Endothelial cell of umbilical vein (primary cell): ENCODE results near the gene PDS5B. TPM values are rescaled to one million over a fixed set of nuclear protein-coding genes. Genes with fewer than 3 reads are reported as not detected.

ENCODE experiments used
- BruUV-seq: library from RNA; stranded (reverse); fragments of 400-500 nt; replicated peaks from 2 replicates; lab custom pipeline; 2021; lab: Mats Ljungman, UMichigan
- CTCF ChIA-PET: fragments of 300-600, 350-600 bp; sonication (Branson Sonifier 250); formaldehyde crosslinking; loops from one replicate; lab custom pipeline; 2021; ENCODE audit warnings: antibody characterized with exemption, inconsistent platforms; lab: Charles Lee
- POLR2A ChIA-PET: fragments of 300-600, 350-600 bp; sonication (Branson Sonifier 250); formaldehyde crosslinking; loops from one replicate; lab custom pipeline; 2021; ENCODE audit warnings: antibody characterized with exemption, inconsistent platforms; lab: Charles Lee
- DNase-seq: peaks from one replicate; pipeline ENCODE4 v3.0.0-alpha.2; 2011; ENCODE audit warnings: low read depth, low spot score
- FAIRE-seq: peaks from 2 replicates; lab custom pipeline; 2011; peaks lifted over from hg19 to GRCh38; lab: Jason Lieb, UNC
- H2AFZ ChIP-seq: 2 replicates; pipeline ENCODE4 v1.6.0; 2012; ENCODE audit warnings: low read depth, low read length, control low read depth, inconsistent platforms
- H3K27ac ChIP-seq: 2 replicates; pipeline ENCODE4 v1.5.1; 2011; ENCODE audit warnings: low read depth, mild to moderate bottlenecking, control low read depth, low read length, moderate library complexity; ENCODE audit not compliant: insufficient read depth
- H3K27me3 ChIP-seq, 2 experiments: 2 replicates each; pipeline versions ENCODE4 v1.6.0 to v1.6.1; 2011; ENCODE audit warnings: low read length in 2 of 2, mixed read lengths in 1 of 2; ENCODE audit not compliant: control insufficient read depth in 2 of 2, insufficient read depth in 2 of 2
- H3K36me3 ChIP-seq, 2 experiments: 2 replicates in 1 of 2; 3 replicates in 1 of 2; pipeline ENCODE4 v1.5.1; 2011; ENCODE audit warnings: low read length in 2 of 2, mild to moderate bottlenecking in 1 of 2, moderate library complexity in 1 of 2; ENCODE audit not compliant: control insufficient read depth in 2 of 2, insufficient read depth in 2 of 2; ENCODE audit errors: extremely low read depth in 1 of 2
- H3K4me1 ChIP-seq: 3 replicates; pipeline ENCODE4 v1.5.1; 2011; ENCODE audit warnings: mild to moderate bottlenecking, low read length; ENCODE audit not compliant: control insufficient read depth, insufficient read depth; ENCODE audit errors: extremely low read depth
- H3K4me2 ChIP-seq: 2 replicates; pipeline ENCODE4 v1.6.1; 2011; ENCODE audit warnings: low read length, control low read depth, mixed read lengths; ENCODE audit not compliant: insufficient read depth
- H3K4me3 ChIP-seq, 3 experiments: fragments of 200-600 bp in 1 of 3; sonication (generic), shearing (Covaris generic) in 1 of 3; replicated peaks in 1 of 3; 2 replicates each; pipeline ENCODE4 v1.5.1; 2011 to 2016; ENCODE audit warnings: control low read depth in 3 of 3, low read length in 3 of 3, mild to moderate bottlenecking in 2 of 3, inconsistent platforms in 1 of 3, low read depth in 1 of 3, moderate library complexity in 1 of 3; ENCODE audit not compliant: insufficient read depth in 1 of 3
- H3K79me2 ChIP-seq: 2 replicates; pipeline ENCODE4 v1.6.0; 2012; ENCODE audit warnings: low read length, inconsistent platforms; ENCODE audit not compliant: control insufficient read depth, insufficient read depth
- H3K9ac ChIP-seq: replicated peaks from 2 replicates; pipeline ENCODE3; 2011; ENCODE audit warnings: low read length, control low read depth; ENCODE audit not compliant: insufficient read depth; ENCODE audit errors: extremely low read depth
- H3K9me1 ChIP-seq: replicated peaks from 3 replicates; pipeline ENCODE4 v1.6.0; 2011; ENCODE audit warnings: mild to moderate bottlenecking, low read length; ENCODE audit not compliant: control insufficient read depth, insufficient read depth; ENCODE audit errors: extremely low read depth
- H3K9me3 ChIP-seq: replicated peaks from 2 replicates; pipeline ENCODE4 v1.5.1; 2012; ENCODE audit warnings: low read length, inconsistent platforms; ENCODE audit not compliant: control insufficient read depth, insufficient read depth
- H4K20me1 ChIP-seq: replicated peaks from 2 replicates; pipeline ENCODE3; 2011; ENCODE audit warnings: mild to moderate bottlenecking, low read length; ENCODE audit not compliant: control insufficient read depth, insufficient read depth; ENCODE audit errors: extremely low read depth
- FOS ChIP-seq: IDR thresholded peaks from 2 replicates; pipeline ENCODE4 v1.6.1; 2011; ENCODE audit warnings: mild to moderate bottlenecking, low read length, moderate library complexity, borderline replicate concordance; ENCODE audit not compliant: insufficient read depth
- JUN ChIP-seq: IDR thresholded peaks from 2 replicates; pipeline ENCODE4 v1.6.1; 2011; ENCODE audit warnings: borderline replicate concordance, low read depth; ENCODE audit not compliant: insufficient read length, insufficient read depth
- POLR2A ChIP-seq: IDR thresholded peaks from 2 replicates; pipeline ENCODE4 v1.6.1; 2012; ENCODE audit warnings: low read depth, mild to moderate bottlenecking, control low read depth, low read length
- dilution Hi-C: fragments of 300-500 bp; cut with MboI; formaldehyde crosslinking; loops from one replicate; pipeline ENCODE4 v1.15.0; 2019; ENCODE audit warnings: low sequenced_read_pairs; ENCODE audit not compliant: extremely low pct_ligation_motif_present
- intact Hi-C: fragments of 100-400 bp; cut with micrococcal nuclease; formaldehyde crosslinking; loops from one replicate; pipeline ENCODE4 v1.10.0; 2022
- polyA plus RNA-seq, 4 experiments: library from polyadenylated mRNA; depleted of rRNA in 3 of 4; stranded (reverse) in 3 of 4; unstranded in 1 of 4; fragments of >200 nt; gene quantifications; 2 replicates each; pipeline versions ENCODE4 v1.2.1 to v1.2.3, GENCODE V29; 2011 to 2012; ENCODE audit warnings: missing spikeins in 1 of 4
- total RNA-seq: library from RNA; stranded (reverse); gene quantifications from 2 replicates; pipeline ENCODE4 v1.2.3, GENCODE V29; 2021
- TF ChIP-seq, protein P1 (sequence below), 2 donors: IDR thresholded peaks; 1 replicate in 1 of 2; 2 replicates in 1 of 2; pipeline ENCODE4 v1.5.1; 2011; ENCODE audit warnings: low read length in 2 of 2, mild to moderate bottlenecking in 2 of 2, moderate library complexity in 2 of 2, control low read depth in 1 of 2, inconsistent platforms in 1 of 2, low read depth in 1 of 2; ENCODE audit not compliant: insufficient read depth in 1 of 2; ENCODE audit errors: extremely low read depth in 1 of 2

The PDS5B gene
- total and polyA plus RNA-seq, 2 donors (not counting 3 experiments of a cell fraction or from before 2014, with no cell fraction given) = 3.9 to 40.3 TPM

GRCh38 chr13:32733690-32734089, 147.4 kb downstream of the PDS5B start:
- Histone ChIP-seq H3K9ac (no peak overlapping the region), H3K27me3 (no peaks in the 10 kb centered on the region), H3K9me1 (no peaks in the 10 kb centered on the region), H3K27ac (no peak overlapping the region), H2AFZ (no peak overlapping the region), H3K79me2 (peaks cover 2% of the 10 kb centered on the region), H3K9me3 (no peaks in the 10 kb centered on the region), H3K36me3 (no peaks in the 10 kb centered on the region), H3K4me2 (no peak overlapping the region), H4K20me1 (no peaks in the 10 kb centered on the region), H3K4me3 (no peak overlapping the region), H3K4me1 (peaks cover 27% of the 10 kb centered on the region)
- CTCF ChIA-PET = no interaction called here
- BruUV-seq = no TSS peak
- POLR2A ChIA-PET = no interaction called here
- intact Hi-C loops = no loop called here
- DNase-seq = no peak
- dilution Hi-C loops = no loop called here
- TF ChIP-seq JUN = no peak
- TF ChIP-seq, protein P1, sequence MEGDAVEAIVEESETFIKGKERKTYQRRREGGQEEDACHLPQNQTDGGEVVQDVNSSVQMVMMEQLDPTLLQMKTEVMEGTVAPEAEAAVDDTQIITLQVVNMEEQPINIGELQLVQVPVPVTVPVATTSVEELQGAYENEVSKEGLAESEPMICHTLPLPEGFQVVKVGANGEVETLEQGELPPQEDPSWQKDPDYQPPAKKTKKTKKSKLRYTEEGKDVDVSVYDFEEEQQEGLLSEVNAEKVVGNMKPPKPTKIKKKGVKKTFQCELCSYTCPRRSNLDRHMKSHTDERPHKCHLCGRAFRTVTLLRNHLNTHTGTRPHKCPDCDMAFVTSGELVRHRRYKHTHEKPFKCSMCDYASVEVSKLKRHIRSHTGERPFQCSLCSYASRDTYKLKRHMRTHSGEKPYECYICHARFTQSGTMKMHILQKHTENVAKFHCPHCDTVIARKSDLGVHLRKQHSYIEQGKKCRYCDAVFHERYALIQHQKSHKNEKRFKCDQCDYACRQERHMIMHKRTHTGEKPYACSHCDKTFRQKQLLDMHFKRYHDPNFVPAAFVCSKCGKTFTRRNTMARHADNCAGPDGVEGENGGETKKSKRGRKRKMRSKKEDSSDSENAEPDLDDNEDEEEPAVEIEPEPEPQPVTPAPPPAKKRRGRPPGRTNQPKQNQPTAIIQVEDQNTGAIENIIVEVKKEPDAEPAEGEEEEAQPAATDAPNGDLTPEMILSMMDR (IDR thresholded peaks at IDR 0.05; ENCODE audit: extremely low read depth in 1 of 2, insufficient read depth in 1 of 2, low read depth in 1 of 2, low read length in 2 of 2) = no peak
- no peak for FAIRE-seq

DNA sequence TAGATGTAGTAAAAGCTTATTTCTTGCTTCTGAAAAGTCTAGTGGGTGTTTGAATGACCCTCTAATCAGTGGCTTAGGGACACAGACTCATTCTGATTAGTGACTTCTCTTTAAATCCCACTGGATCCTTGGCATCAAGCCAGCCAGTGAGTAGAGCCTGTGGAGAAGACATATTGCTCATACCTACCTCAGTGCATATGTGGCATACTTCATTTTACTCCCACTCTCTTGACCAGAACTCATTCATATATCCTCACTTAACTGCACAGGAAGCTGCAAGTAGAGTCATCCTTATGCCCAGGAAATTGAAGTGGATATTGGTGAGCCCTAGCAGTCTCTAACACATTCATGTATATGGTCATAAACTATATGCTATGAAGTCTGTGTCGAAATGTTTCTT, 148.3 kb downstream of the PDS5B start:
- TF ChIP-seq FOS = peak; percentile 20
- TF ChIP-seq POLR2A = no peak
- Histone ChIP-seq H4K20me1 (no peaks in the 10 kb centered on the region), H3K27ac (no peak overlapping the region), H3K9ac (no peak overlapping the region), H3K27me3 (no peaks in the 10 kb centered on the region), H3K9me3 (no peaks in the 10 kb centered on the region), H3K4me3 (no peak overlapping the region), H3K4me1 (peaks cover 27% of the 10 kb centered on the region), H3K36me3 (no peaks in the 10 kb centered on the region), H3K4me2 (no peak overlapping the region), H3K79me2 (peaks cover 2% of the 10 kb centered on the region), H3K9me1 (no peaks in the 10 kb centered on the region), H2AFZ (no peak overlapping the region)
- no TSS peak for BruUV-seq
- intact Hi-C loops (no loop called here), dilution Hi-C loops (no loop called here)
- CTCF ChIA-PET = interaction anchor here (1.0 kb wide), 2 partner anchors 65 to 84 kb away, joined by 3 to 4 read pairs; no protein-coding TSS in a partner anchor
- FAIRE-seq = peak; percentile 59
- POLR2A ChIA-PET = no interaction called here
- DNase-seq = peak; percentile 37
